ENCODE data around the gene DNAH3. TPM values are rescaled to one million over a fixed set of nuclear protein-coding genes. Genes with fewer than 3 reads are reported as not detected.

The DNAH3 gene
- total RNA-seq, 1 experiment from 2014 or later, result 0.15 TPM

GRCh38 chr16:21005008-21005407 is 145.6 kb downstream of the DNAH3 start:
- DNase-seq (ENCODE audit: low read depth, low spot score), result no peak
- ChIA-PET RAD21 (ENCODE audit: low non-redundant PET in 1 of 2, low total read pairs in 2 of 2, uncharacterized antibody in 2 of 2, unreplicated experiment in 2 of 2) (no interaction called here), CTCF (no interaction called here), POLR2A (interaction anchor here (0.7 kb wide), 1 partner anchor 17 kb away, joined by 3 read pairs; no protein-coding TSS in a partner anchor)
- Histone ChIP-seq H3K79me2 (ENCODE audit: insufficient read depth, low read length) (no peaks in the 10 kb centered on the region), H3K4me1 (ENCODE audit: control insufficient read depth in 1 of 2, insufficient read depth in 2 of 2, low read length in 2 of 2) (no peaks in the 10 kb centered on the region), H3K27me3 (ENCODE audit: insufficient read depth, low read length) (no peaks in the 10 kb centered on the region), H2AFZ (ENCODE audit: low read depth, low read length, poor library complexity, severe bottlenecking) (no peak overlapping the region), H4K20me1 (ENCODE audit: insufficient read depth) (no peaks in the 10 kb centered on the region), H3K4me2 (ENCODE audit: low read length) (no peak overlapping the region), H3K9me2 (ENCODE audit: insufficient read depth) (no peaks in the 10 kb centered on the region), H3K36me3 (ENCODE audit: control insufficient read depth in 1 of 2, insufficient read depth in 2 of 2, low read length in 2 of 2) (no peaks in the 10 kb centered on the region), H3K27ac (ENCODE audit: low read depth, low read length) (no peak overlapping the region), H3K4me3 (replicated peaks in 1 of 2; ENCODE audit: low read depth in 1 of 2, low read length in 2 of 2) (no peak overlapping the region), H3K9ac (ENCODE audit: low read length) (no peak overlapping the region), H3K9me3 (ENCODE audit: control insufficient read depth in 1 of 2, insufficient read depth in 1 of 2, low read depth in 1 of 2, low read length in 2 of 2) (no peaks in the 10 kb centered on the region)
- intact Hi-C loops (cut with micrococcal nuclease), result no loop called here
- no peak for TF ChIP-seq CBX3 (IDR thresholded peaks at IDR 0.05; ENCODE audit: low read depth)
- no peak for TF ChIP-seq ELF1 (IDR thresholded peaks at IDR 0.05; ENCODE audit: borderline replicate concordance, low read depth)
- TF ChIP-seq, protein P1, sequence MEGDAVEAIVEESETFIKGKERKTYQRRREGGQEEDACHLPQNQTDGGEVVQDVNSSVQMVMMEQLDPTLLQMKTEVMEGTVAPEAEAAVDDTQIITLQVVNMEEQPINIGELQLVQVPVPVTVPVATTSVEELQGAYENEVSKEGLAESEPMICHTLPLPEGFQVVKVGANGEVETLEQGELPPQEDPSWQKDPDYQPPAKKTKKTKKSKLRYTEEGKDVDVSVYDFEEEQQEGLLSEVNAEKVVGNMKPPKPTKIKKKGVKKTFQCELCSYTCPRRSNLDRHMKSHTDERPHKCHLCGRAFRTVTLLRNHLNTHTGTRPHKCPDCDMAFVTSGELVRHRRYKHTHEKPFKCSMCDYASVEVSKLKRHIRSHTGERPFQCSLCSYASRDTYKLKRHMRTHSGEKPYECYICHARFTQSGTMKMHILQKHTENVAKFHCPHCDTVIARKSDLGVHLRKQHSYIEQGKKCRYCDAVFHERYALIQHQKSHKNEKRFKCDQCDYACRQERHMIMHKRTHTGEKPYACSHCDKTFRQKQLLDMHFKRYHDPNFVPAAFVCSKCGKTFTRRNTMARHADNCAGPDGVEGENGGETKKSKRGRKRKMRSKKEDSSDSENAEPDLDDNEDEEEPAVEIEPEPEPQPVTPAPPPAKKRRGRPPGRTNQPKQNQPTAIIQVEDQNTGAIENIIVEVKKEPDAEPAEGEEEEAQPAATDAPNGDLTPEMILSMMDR (IDR thresholded peaks at IDR 0.05 in 2 of 3, conservative IDR thresholded peaks at IDR 0.05 in 1 of 3; ENCODE audit: borderline replicate concordance in 1 of 3, insufficient read depth in 1 of 3, low read depth in 2 of 3, low read length in 2 of 3), result no peak
- no peak for TF ChIP-seq SP1 (IDR thresholded peaks at IDR 0.05; ENCODE audit: low read depth)
- TF ChIP-seq POLR2A (IDR thresholded peaks at IDR 0.05; ENCODE audit: borderline replicate concordance, extremely low read depth, insufficient read depth, insufficient read length), result no peak
- TF ChIP-seq YY1 (IDR thresholded peaks at IDR 0.05; ENCODE audit: extremely low read depth, insufficient replicate concordance, low read depth, low read length), result no peak
- no TSS peak for BruUV-seq (replicated peaks)
- ATAC-seq, result no peak

GRCh38 chr16:21001262-21001661 is 149.4 kb downstream of the DNAH3 start:
- ChIA-PET RAD21 (ENCODE audit: low non-redundant PET in 1 of 2, low total read pairs in 2 of 2, uncharacterized antibody in 2 of 2, unreplicated experiment in 2 of 2) (no interaction called here), POLR2A (no interaction called here), CTCF (interaction anchor here (0.6 to 2.0 kb wide), 6 partner anchors 9 to 151 kb away, joined by 3 to 9 read pairs (median 3); no protein-coding TSS in a partner anchor)
- Histone ChIP-seq H3K27me3 (ENCODE audit: insufficient read depth, low read length) (no peaks in the 10 kb centered on the region), H3K79me2 (ENCODE audit: insufficient read depth, low read length) (no peaks in the 10 kb centered on the region), H3K9me2 (ENCODE audit: insufficient read depth) (no peaks in the 10 kb centered on the region), H3K4me2 (ENCODE audit: low read length) (no peak overlapping the region), H3K9me3 (ENCODE audit: control insufficient read depth in 1 of 2, insufficient read depth in 1 of 2, low read depth in 1 of 2, low read length in 2 of 2) (no peaks in the 10 kb centered on the region), H3K4me1 (ENCODE audit: control insufficient read depth in 1 of 2, insufficient read depth in 2 of 2, low read length in 2 of 2) (no peaks in the 10 kb centered on the region), H3K36me3 (ENCODE audit: control insufficient read depth in 1 of 2, insufficient read depth in 2 of 2, low read length in 2 of 2) (no peaks in the 10 kb centered on the region), H2AFZ (ENCODE audit: low read depth, low read length, poor library complexity, severe bottlenecking) (no peak overlapping the region), H3K4me3 (replicated peaks in 1 of 2; ENCODE audit: low read depth in 1 of 2, low read length in 2 of 2) (no peak overlapping the region), H3K27ac (ENCODE audit: low read depth, low read length) (no peak overlapping the region), H3K9ac (ENCODE audit: low read length) (no peak overlapping the region), H4K20me1 (ENCODE audit: insufficient read depth) (no peaks in the 10 kb centered on the region)
- BruUV-seq (replicated peaks), result no TSS peak
- intact Hi-C loops (cut with micrococcal nuclease), result loop anchor here (2.0 kb wide), 1 partner anchor 150 kb away; no protein-coding TSS in a partner anchor
- peak; percentile 97 for ATAC-seq
- peak; percentile 38 for DNase-seq (ENCODE audit: low read depth, low spot score)
- TF ChIP-seq SP1 (IDR thresholded peaks at IDR 0.05; ENCODE audit: low read depth) (no peak), RAD21 (IDR thresholded peaks at IDR 0.05; ENCODE audit: low read depth) (peak; percentile 62), ZBTB33 (IDR thresholded peaks at IDR 0.05; ENCODE audit: extremely low read depth, insufficient replicate concordance, low read length) (no peak), POLR2A (IDR thresholded peaks at IDR 0.05; ENCODE audit: borderline replicate concordance, extremely low read depth, insufficient read depth, insufficient read length) (no peak), YY1 (IDR thresholded peaks at IDR 0.05; ENCODE audit: extremely low read depth, insufficient replicate concordance, low read depth, low read length) (peak; percentile 46), ZFX (IDR thresholded peaks at IDR 0.05) (no peak), ELF1 (IDR thresholded peaks at IDR 0.05; ENCODE audit: borderline replicate concordance, low read depth) (no peak), SIN3A (IDR thresholded peaks at IDR 0.05; ENCODE audit: low read depth) (no peak), EZH2 (IDR thresholded peaks at IDR 0.05) (no peak), CBX3 (IDR thresholded peaks at IDR 0.05; ENCODE audit: low read depth) (no peak; the same call in 1 of the 2 replicates), JUND (IDR thresholded peaks at IDR 0.05) (no peak)
